Hepatocyte (in vitro differentiated cells): ENCODE data around the gene KCNK4. TPM values are rescaled to one million over a fixed set of nuclear protein-coding genes. Genes with fewer than 3 reads are reported as not detected.

Experiments used
- DNase-seq: peaks from one replicate; pipeline ENCODE4 v3.0.0-alpha.2; 2016; ENCODE audit warnings: low spot score
- H2AFZ ChIP-seq: fragments of 200-600 bp; sonication (generic); 2 replicates; pipeline ENCODE4 v1.6.0; 2016; ENCODE audit warnings: antibody characterized with exemption, mild to moderate bottlenecking
- H3K27ac ChIP-seq: fragments of 200-600 bp; sonication (generic); 2 replicates; pipeline ENCODE4 v1.5.1; 2016; ENCODE audit warnings: mild to moderate bottlenecking
- H3K27me3 ChIP-seq: fragments of 200-600 bp; sonication (generic); 2 replicates; pipeline ENCODE4 v1.6.1; 2016
- H3K36me3 ChIP-seq: fragments of 200-600 bp; sonication (generic); replicated peaks from 2 replicates; pipeline ENCODE4 v1.5.1; 2016; ENCODE audit warnings: low read depth; ENCODE audit not compliant: insufficient read depth
- H3K4me1 ChIP-seq: fragments of 200-600 bp; sonication (generic); 2 replicates; pipeline ENCODE4 v1.5.1; 2016; ENCODE audit warnings: mild to moderate bottlenecking, moderate library complexity; ENCODE audit not compliant: insufficient read depth
- H3K4me2 ChIP-seq: fragments of 200-600 bp; sonication (generic); 2 replicates; pipeline ENCODE4 v1.6.0; 2016
- H3K4me3 ChIP-seq: fragments of 200-600 bp; sonication (generic); 2 replicates; pipeline ENCODE4 v1.5.1; 2016; ENCODE audit warnings: mild to moderate bottlenecking
- H3K79me2 ChIP-seq: fragments of 200-600 bp; sonication (generic); 2 replicates; pipeline ENCODE4 v1.6.0; 2017; ENCODE audit warnings: mild to moderate bottlenecking
- H3K9me2 ChIP-seq: fragments of 200-600 bp; sonication (generic); replicated peaks from 2 replicates; pipeline ENCODE4 v1.6.0; 2017; ENCODE audit warnings: mild to moderate bottlenecking; ENCODE audit not compliant: insufficient read depth
- H3K9me3 ChIP-seq: fragments of 200-600 bp; sonication (generic); 2 replicates; pipeline ENCODE4 v1.5.1; 2016; ENCODE audit warnings: low read depth, mild to moderate bottlenecking
- H4K20me1 ChIP-seq: fragments of 200-600 bp; sonication (generic); 2 replicates; pipeline ENCODE4 v1.6.0; 2016; ENCODE audit warnings: mild to moderate bottlenecking; ENCODE audit not compliant: insufficient read depth, poor library complexity, severe bottlenecking
- EZH2 ChIP-seq: fragments of 200-600 bp; sonication (generic); IDR thresholded peaks from 2 replicates; pipeline ENCODE4 v1.6.1; 2016; ENCODE audit warnings: antibody characterized with exemption, mild to moderate bottlenecking, borderline replicate concordance
- EZH2phosphoT487 ChIP-seq: fragments of 200-600 bp; sonication (generic); IDR thresholded peaks from one replicate; pipeline ENCODE4 v1.6.1; 2018; ENCODE audit warnings: antibody characterized with exemption, mild to moderate bottlenecking, low read depth, moderate library complexity; ENCODE audit not compliant: unreplicated experiment, severe bottlenecking
- WGBS: methylation state at CpG from one replicate; pipeline ENCODE4 v1.1.6; 2016; ENCODE audit warnings: low lambda C conversion rate; ENCODE audit errors: missing lambda C conversion rate; 5-methylcytosine and 5-hydroxymethylcytosine counted together
- polyA plus RNA-seq: library from polyadenylated mRNA; unstranded; fragments of >200 nt; fragmentation: Nextera tagmentation; extraction: Ambion mirVana; gene quantifications from 2 replicates; pipeline ENCODE4 v1.2.1, GENCODE V29; 2016
- total RNA-seq: library from RNA; depleted of rRNA; stranded (reverse); fragments of >200 nt; gene quantifications from 2 replicates; pipeline ENCODE4 v1.2.3, GENCODE V29; 2014
- TF ChIP-seq, protein P1 (sequence below): fragments of 200-600 bp; sonication (generic); IDR thresholded peaks from 2 replicates; pipeline ENCODE4 v1.5.1; 2016; ENCODE audit warnings: antibody characterized with exemption, mild to moderate bottlenecking; ENCODE audit not compliant: poor library complexity

KCNK4 gene
- total and polyA plus RNA-seq, 2 experiments from 2014 or later, result not detected

- H3K27ac ChIP-seq, result peak overlapping the region; percentile 98
- peak overlapping the region; percentile 59 for H3K4me3 ChIP-seq
- H3K9me3 ChIP-seq, result no peaks in the 10 kb centered on the region
- peaks cover 25% of the 10 kb centered on the region for H3K4me1 ChIP-seq
- peaks cover 37% of the 10 kb centered on the region for H3K79me2 ChIP-seq
- no peak overlapping the region for H2AFZ ChIP-seq
- 11% methylated on average over 32 of the region's 32 CpGs for WGBS
- H3K27me3 ChIP-seq, result no peaks in the 10 kb centered on the region
- no peaks in the 10 kb centered on the region for H3K9me2 ChIP-seq
- peak; percentile 73 for DNase-seq
- no peaks in the 10 kb centered on the region for H3K36me3 ChIP-seq
- TF ChIP-seq EZH2phosphoT487, result no peak
- TF ChIP-seq, protein P1, sequence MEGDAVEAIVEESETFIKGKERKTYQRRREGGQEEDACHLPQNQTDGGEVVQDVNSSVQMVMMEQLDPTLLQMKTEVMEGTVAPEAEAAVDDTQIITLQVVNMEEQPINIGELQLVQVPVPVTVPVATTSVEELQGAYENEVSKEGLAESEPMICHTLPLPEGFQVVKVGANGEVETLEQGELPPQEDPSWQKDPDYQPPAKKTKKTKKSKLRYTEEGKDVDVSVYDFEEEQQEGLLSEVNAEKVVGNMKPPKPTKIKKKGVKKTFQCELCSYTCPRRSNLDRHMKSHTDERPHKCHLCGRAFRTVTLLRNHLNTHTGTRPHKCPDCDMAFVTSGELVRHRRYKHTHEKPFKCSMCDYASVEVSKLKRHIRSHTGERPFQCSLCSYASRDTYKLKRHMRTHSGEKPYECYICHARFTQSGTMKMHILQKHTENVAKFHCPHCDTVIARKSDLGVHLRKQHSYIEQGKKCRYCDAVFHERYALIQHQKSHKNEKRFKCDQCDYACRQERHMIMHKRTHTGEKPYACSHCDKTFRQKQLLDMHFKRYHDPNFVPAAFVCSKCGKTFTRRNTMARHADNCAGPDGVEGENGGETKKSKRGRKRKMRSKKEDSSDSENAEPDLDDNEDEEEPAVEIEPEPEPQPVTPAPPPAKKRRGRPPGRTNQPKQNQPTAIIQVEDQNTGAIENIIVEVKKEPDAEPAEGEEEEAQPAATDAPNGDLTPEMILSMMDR, result peak; percentile 26
- peak overlapping the region; percentile 79 for H3K4me2 ChIP-seq
- H4K20me1 ChIP-seq, result no peaks in the 10 kb centered on the region
Measured at GRCh38 chr11:64316672-64317324, 25.7 kb downstream of the KCNK4 start.

DNA sequence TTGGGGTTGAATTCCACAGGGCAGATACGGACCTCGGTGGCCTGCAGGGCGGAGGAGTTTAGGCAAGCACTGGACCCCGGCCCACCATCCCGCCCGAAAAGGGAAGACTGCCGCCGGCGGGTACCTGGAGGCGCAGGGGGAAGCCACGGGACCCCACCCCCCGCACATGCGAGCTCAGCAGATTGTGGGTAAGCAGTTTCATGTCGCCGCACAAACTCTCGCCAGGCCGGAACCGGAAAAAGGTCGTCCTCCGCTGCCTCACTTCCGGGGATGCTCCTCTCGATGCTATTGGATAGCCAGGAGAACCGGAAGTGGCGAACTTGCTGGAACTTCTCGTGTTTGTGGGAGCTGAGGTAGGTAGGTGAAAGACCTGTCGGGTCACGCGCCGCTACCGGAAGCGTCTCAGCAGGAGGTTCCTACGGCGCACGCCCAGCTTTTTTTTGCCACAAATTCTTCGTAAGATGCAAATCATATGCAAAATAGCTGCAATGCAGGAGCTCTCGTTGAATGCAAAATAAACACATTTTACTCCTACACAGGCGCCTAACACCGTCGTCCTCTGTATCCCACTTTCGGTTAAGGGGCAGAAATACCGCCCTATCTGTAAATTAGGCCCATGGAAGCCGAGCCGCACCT is 26.3 kb downstream of the KCNK4 start, which contains the start of gene TRMT112:
Gene TRMT112, minus strand, starts transcription at position 235 of the 636 bp plus-strand sequence. Its CDS starts 33 bp downstream, at position 202.
- no peaks in the 10 kb centered on the region for H3K27me3 ChIP-seq
- DNase-seq, result peak; percentile 98
- H3K9me2 ChIP-seq, result no peaks in the 10 kb centered on the region
- H3K79me2 ChIP-seq, result peaks cover 32% of the 10 kb centered on the region
- WGBS, result under 1% methylated on average over 42 of the region's 43 CpGs
- TF ChIP-seq, protein P1, result no peak
- peak within 1 kb of the TSS; percentile 73 for H2AFZ ChIP-seq
- no peaks in the 10 kb centered on the region for H3K36me3 ChIP-seq
- H3K9me3 ChIP-seq, result no peaks in the 10 kb centered on the region
- peak within 1 kb of the TSS; percentile 98 for H3K27ac ChIP-seq
- peak within 1 kb of the TSS; percentile 79 for H3K4me2 ChIP-seq
- H4K20me1 ChIP-seq, result no peaks in the 10 kb centered on the region
- H3K4me3 ChIP-seq, result peak within 1 kb of the TSS; percentile 76
- peaks cover 25% of the 10 kb centered on the region for H3K4me1 ChIP-seq

GRCh38 chr11:64317961-64318765 is 27.1 kb downstream of the KCNK4 start, which contains the start of gene PRDX5:
PRDX5 (plus strand) TSS chr11:64318121; CDS start chr11:64318216, 95 bp downstream.
- Histone ChIP-seq H3K79me2 (peaks cover 29% of the 10 kb centered on the region), H4K20me1 (no peaks in the 10 kb centered on the region), H3K27me3 (no peaks in the 10 kb centered on the region), H2AFZ (peak within 1 kb of the TSS; percentile 73), H3K27ac (peak within 1 kb of the TSS; percentile 98), H3K4me1 (peaks cover 25% of the 10 kb centered on the region), H3K36me3 (no peaks in the 10 kb centered on the region), H3K4me2 (peak within 1 kb of the TSS; percentile 79), H3K9me2 (no peaks in the 10 kb centered on the region), H3K9me3 (no peaks in the 10 kb centered on the region), H3K4me3 (peak within 1 kb of the TSS; percentile 76)
- 2% methylated on average over 59 of the region's 61 CpGs for WGBS
- TF ChIP-seq EZH2phosphoT487 (no peak), EZH2 (no peak)
- TF ChIP-seq, protein P1, result peak; percentile 34
- DNase-seq, result peak; percentile 98
